CD14-positive monocyte (primary cell): ENCODE results near the gene CACNA1C. TPM values are rescaled to one million over a fixed set of nuclear protein-coding genes. Genes with fewer than 3 reads are reported as not detected.

ENCODE experiments used
- DNase-seq, 3 donors: peaks; one replicate each; pipeline ENCODE4 v3.0.0-alpha.2; 2011 to 2022
- H2AFZ ChIP-seq: 2 replicates; pipeline ENCODE4 v1.6.0; 2012; ENCODE audit warnings: mild to moderate bottlenecking, low read depth, low read length, inconsistent platforms; ENCODE audit not compliant: insufficient read depth, poor library complexity, severe bottlenecking
- H3K27ac ChIP-seq, 2 donors: 1 replicate in 1 of 2; 2 replicates in 1 of 2; pipeline ENCODE4 v1.5.1; 2012 to 2013; ENCODE audit warnings: low read length in 2 of 2, control low read depth in 1 of 2, inconsistent platforms in 1 of 2, low read depth in 1 of 2, mild to moderate bottlenecking in 1 of 2
- H3K27me3 ChIP-seq, 2 donors: one replicate each; pipeline versions ENCODE4 v1.6.0 to v1.6.1; 2011 to 2013; ENCODE audit warnings: low read length in 2 of 2; ENCODE audit not compliant: control insufficient read depth in 2 of 2, insufficient read depth in 2 of 2
- H3K36me3 ChIP-seq, 2 donors: replicated peaks in 1 of 2; 1 replicate in 1 of 2; 2 replicates in 1 of 2; pipeline versions ENCODE4 v1.5.1 to v1.6.1; 2012 to 2013; ENCODE audit warnings: low read length in 2 of 2, control low read depth in 1 of 2, inconsistent platforms in 1 of 2, mild to moderate bottlenecking in 1 of 2; ENCODE audit not compliant: insufficient read depth in 2 of 2, control insufficient read depth in 1 of 2
- H3K4me1 ChIP-seq, 2 donors: 1 replicate in 1 of 2; 2 replicates in 1 of 2; pipeline versions ENCODE4 v1.5.1 to v1.6.1; 2012 to 2013; ENCODE audit warnings: low read length in 2 of 2, control low read depth in 1 of 2, inconsistent platforms in 1 of 2, mild to moderate bottlenecking in 1 of 2, moderate library complexity in 1 of 2; ENCODE audit not compliant: insufficient read depth in 2 of 2, control insufficient read depth in 1 of 2
- H3K4me2 ChIP-seq: replicated peaks from 2 replicates; pipeline ENCODE3; 2012; ENCODE audit warnings: low read length, moderate library complexity, mild to moderate bottlenecking; ENCODE audit not compliant: poor library complexity, severe bottlenecking; ENCODE audit errors: extremely low read depth
- H3K4me3 ChIP-seq, 3 experiments: fragments of 200-600 bp in 1 of 3; sonication (generic) in 1 of 3; replicated peaks in 1 of 3; 1 replicate in 2 of 3; 2 replicates in 1 of 3; pipeline ENCODE4 v1.5.1; 2011 to 2013; ENCODE audit warnings: low read length in 3 of 3, mild to moderate bottlenecking in 3 of 3, control low read depth in 2 of 3, low read depth in 2 of 3, inconsistent platforms in 1 of 3, moderate library complexity in 1 of 3
- H3K79me2 ChIP-seq: 2 replicates; pipeline ENCODE4 v1.6.0; 2012; ENCODE audit warnings: mild to moderate bottlenecking, control low read depth, inconsistent platforms, low read length, moderate library complexity; ENCODE audit not compliant: insufficient read depth
- H3K9ac ChIP-seq: 2 replicates; pipeline ENCODE4 v1.6.0; 2017; ENCODE audit warnings: low read length, mild to moderate bottlenecking; ENCODE audit not compliant: insufficient read depth, poor library complexity, severe bottlenecking
- H3K9me3 ChIP-seq, 2 donors: replicated peaks in 1 of 2; 1 replicate in 1 of 2; 2 replicates in 1 of 2; pipeline versions ENCODE4 v1.5.1 to v1.6.1; 2012 to 2013; ENCODE audit warnings: low read length in 2 of 2, control low read depth in 1 of 2; ENCODE audit not compliant: control insufficient read depth in 1 of 2, insufficient read depth in 1 of 2
- H4K20me1 ChIP-seq: 2 replicates; pipeline ENCODE4 v1.6.0; 2012; ENCODE audit warnings: mild to moderate bottlenecking, low read length, control low read depth, moderate library complexity; ENCODE audit not compliant: insufficient read depth
- H3K27ac Mint-ChIP-seq, 7 donors: one replicate each; pipeline ENCODE4 v1.8.0; 2020; ENCODE audit warnings: mild to moderate bottlenecking in 7 of 7, mixed read lengths in 7 of 7, moderate library complexity in 6 of 7, inconsistent platforms in 2 of 7
- H3K27me3 Mint-ChIP-seq, 3 donors: one replicate each; pipeline ENCODE4 v1.8.0; 2021 to 2022; ENCODE audit warnings: low read depth in 3 of 3, mild to moderate bottlenecking in 3 of 3, mixed read lengths in 3 of 3, moderate library complexity in 3 of 3, inconsistent platforms in 1 of 3
- H3K36me3 Mint-ChIP-seq, 2 donors: one replicate each; pipeline ENCODE4 v1.8.0; 2020; ENCODE audit warnings: mixed read lengths in 2 of 2, inconsistent platforms in 1 of 2, mild to moderate bottlenecking in 1 of 2
- H3K4me1 Mint-ChIP-seq: one replicate; pipeline ENCODE4 v1.8.0; 2020; ENCODE audit warnings: mild to moderate bottlenecking, mixed read lengths
- H3K4me3 Mint-ChIP-seq, 2 donors: one replicate each; pipeline ENCODE4 v1.8.0; 2020; ENCODE audit warnings: mild to moderate bottlenecking in 2 of 2, mixed read lengths in 2 of 2, moderate library complexity in 1 of 2
- H3K9me3 Mint-ChIP-seq, 7 donors: one replicate each; pipeline ENCODE4 v1.8.0; 2020 to 2022; ENCODE audit warnings: mixed read lengths in 7 of 7, mild to moderate bottlenecking in 6 of 7, moderate library complexity in 6 of 7, inconsistent platforms in 2 of 7
- CTCF ChIP-seq: fragments of 200-600 bp; IDR thresholded peaks from one replicate; pipeline ENCODE4 v1.8.0; 2022; ENCODE audit warnings: antibody characterized with exemption, mild to moderate bottlenecking
- WGBS: methylation state at CpG from one replicate; pipeline ENCODE4 v1.1.5; 2013; ENCODE audit warnings: missing lambda C conversion rate; ENCODE audit not compliant: insufficient coverage; 5-methylcytosine and 5-hydroxymethylcytosine counted together
- intact Hi-C, 2 donors: fragments of 100-400 bp; cut with micrococcal nuclease; formaldehyde crosslinking; loops; one replicate each; pipeline versions ENCODE4 v1.15.0 to v1.15.1; 2023
- polyA plus RNA-seq, 3 donors: library from polyadenylated mRNA; depleted of rRNA in 1 of 3; unstranded in 2 of 3; stranded (reverse) in 1 of 3; fragments of 300-500 nt in 2 of 3; fragments of >200 nt in 1 of 3; fragmentation: Illumina TruSeq in 2 of 3; gene quantifications; 1 replicate in 2 of 3; 2 replicates in 1 of 3; pipeline ENCODE4 v1.2.3, GENCODE V29; 2012 to 2021

Gene CACNA1C
- polyA plus RNA-seq, 3 donors = not detected

DNA sequence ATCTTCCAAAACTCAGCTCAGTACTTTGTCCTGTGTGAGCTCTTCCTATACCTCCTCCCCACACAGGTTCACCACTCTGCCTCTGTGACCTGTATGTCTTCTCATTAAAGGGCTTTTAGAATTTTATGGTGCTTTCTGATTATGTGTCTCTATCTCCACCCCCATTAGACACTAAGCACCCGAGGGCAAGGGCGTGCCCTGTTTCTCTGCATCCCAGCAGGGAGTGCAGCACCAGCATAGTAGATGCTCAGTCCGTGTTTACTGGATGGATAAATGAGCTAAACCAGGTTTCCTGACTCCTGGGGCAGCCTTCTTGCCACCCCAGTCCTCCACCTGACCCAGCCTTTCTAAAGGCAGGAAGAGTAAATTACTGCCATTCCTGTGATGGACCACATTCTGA, 333.8 kb downstream of the CACNA1C start:
- H3K9me3 ChIP-seq = no peaks in the 10 kb centered on the region
- H3K27me3 ChIP-seq = no peaks in the 10 kb centered on the region
- no peak for TF ChIP-seq CTCF
- no peaks in the 10 kb centered on the region for H4K20me1 ChIP-seq
- no peak overlapping the region for H3K4me3 ChIP-seq
- H3K9ac ChIP-seq = no peak overlapping the region
- Mint-ChIP-seq H3K4me3 (no peak overlapping the region), H3K27ac (no peak overlapping the region), H3K27me3 (peaks cover 0 to 5% (median 3%) of the 10 kb centered on the region in 3 donors), H3K9me3 (no peaks in the 10 kb centered on the region), H3K4me1 (peaks cover 20% of the 10 kb centered on the region), H3K36me3 (no peaks in the 10 kb centered on the region)
- no peak overlapping the region for H2AFZ ChIP-seq
- H3K4me2 ChIP-seq = no peak overlapping the region
- no peak overlapping the region for H3K27ac ChIP-seq
- intact Hi-C loops = loop anchor here in 1 of 2 donors (10.0 kb wide), 1 partner anchor 112 kb away; no protein-coding TSS in a partner anchor
- WGBS = 100% methylated on average over 1 of the region's 3 CpGs
- peaks cover 15 to 19% of the 10 kb centered on the region in 2 donors for H3K4me1 ChIP-seq
- DNase-seq = no peak
- H3K79me2 ChIP-seq = no peaks in the 10 kb centered on the region
- no peaks in the 10 kb centered on the region for H3K36me3 ChIP-seq

- WGBS = 89% methylated on average over 9 of the region's 12 CpGs
- peaks cover 20% of the 10 kb centered on the region for H3K4me1 Mint-ChIP-seq
- H3K9me3 Mint-ChIP-seq = no peaks in the 10 kb centered on the region
- H3K27ac Mint-ChIP-seq = no peak overlapping the region
- Histone ChIP-seq H3K4me3 (no peak overlapping the region), H3K27ac (no peak overlapping the region), H3K79me2 (no peaks in the 10 kb centered on the region), H3K9me3 (no peaks in the 10 kb centered on the region), H3K9ac (no peak overlapping the region), H3K4me1 (peaks cover 15 to 19% of the 10 kb centered on the region in 2 donors), H3K4me2 (no peak overlapping the region), H2AFZ (no peak overlapping the region), H3K27me3 (no peaks in the 10 kb centered on the region), H3K36me3 (no peaks in the 10 kb centered on the region), H4K20me1 (no peaks in the 10 kb centered on the region)
- no peak for DNase-seq
- H3K27me3 Mint-ChIP-seq = peaks cover 0 to 5% (median 3%) of the 10 kb centered on the region in 3 donors
- intact Hi-C loops = loop anchor here in 1 of 2 donors (10.0 kb wide), 1 partner anchor 112 kb away; no protein-coding TSS in a partner anchor
- no peak overlapping the region for H3K4me3 Mint-ChIP-seq
- no peak for TF ChIP-seq CTCF
- no peaks in the 10 kb centered on the region for H3K36me3 Mint-ChIP-seq
Observed at GRCh38 chr12:2387103-2387834, 334.5 kb downstream of the CACNA1C start.
